ELF-1 (cell line): ENCODE data around the gene EPB41L4B.

Experiments used
- DNase-seq: peaks from one replicate; pipeline ENCODE4 v3.0.0-alpha.2; 2016; ENCODE audit warnings: low read depth, low spot score

EPB41L4B gene

DNA sequence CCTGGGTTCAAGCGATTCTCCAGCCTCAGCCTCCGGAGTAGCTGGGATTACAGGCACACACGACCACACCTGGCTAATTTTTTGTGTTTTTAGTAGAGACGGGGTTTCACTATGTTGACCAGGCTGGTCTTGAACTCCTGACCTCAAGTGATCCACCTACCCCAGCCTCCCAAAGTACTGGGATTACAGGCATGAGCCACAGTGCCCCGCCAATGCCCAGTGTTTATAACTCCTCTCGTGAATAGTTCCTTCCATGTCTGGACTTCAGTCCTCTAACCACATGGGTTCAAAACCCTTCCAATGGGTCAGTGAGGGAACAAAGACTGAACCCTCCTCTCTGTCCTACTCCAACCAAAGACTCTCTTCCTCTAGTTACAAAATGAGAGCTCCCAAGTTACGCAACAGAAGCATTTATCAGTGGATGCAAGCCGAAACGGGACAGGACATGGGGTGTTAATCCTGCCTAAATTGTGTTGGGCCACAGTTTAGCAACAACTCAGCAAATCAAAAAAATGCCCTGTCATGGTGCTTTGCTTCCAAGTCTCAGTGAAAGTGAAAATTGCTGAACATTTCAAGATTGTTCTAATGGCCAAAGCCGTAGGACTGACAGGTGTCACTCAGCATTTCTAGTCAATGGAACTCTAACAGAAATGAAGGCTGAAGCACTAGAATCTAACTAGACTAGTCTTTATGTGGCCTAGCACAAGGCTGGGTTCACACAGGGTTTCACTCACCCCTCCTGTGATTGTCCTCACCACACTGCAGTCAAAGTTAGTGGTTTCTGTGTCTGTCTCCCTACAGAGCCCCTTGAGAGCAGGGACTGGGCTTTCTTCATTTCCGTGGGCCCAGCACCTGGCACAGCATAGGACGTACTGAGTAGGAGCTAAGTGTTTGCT is 197.9 kb downstream of the EPB41L4B start:
- no peak for DNase-seq
